Esophagus (tissue), 2 donors: ENCODE measurements around the gene METTL5. TPM values are rescaled to one million over a fixed set of nuclear protein-coding genes. Genes with fewer than 3 reads are reported as not detected.

Experiments used
- H3K27ac ChIP-seq, 2 donors: one replicate each; pipeline ENCODE4 v1.5.1; 2013; ENCODE audit warnings: low read depth in 2 of 2, mild to moderate bottlenecking in 2 of 2, inconsistent platforms in 1 of 2, low read length in 1 of 2, moderate library complexity in 1 of 2
- H3K27me3 ChIP-seq, 2 donors: one replicate each; pipeline ENCODE4 v1.6.1; 2013; ENCODE audit warnings: low read length in 2 of 2, control low read depth in 1 of 2, mild to moderate bottlenecking in 1 of 2; ENCODE audit not compliant: insufficient read depth in 2 of 2, control insufficient read depth in 1 of 2
- H3K36me3 ChIP-seq, 2 donors: one replicate each; pipeline ENCODE4 v1.6.1; 2013; ENCODE audit warnings: low read length in 1 of 2; ENCODE audit not compliant: control insufficient read depth in 2 of 2, insufficient read depth in 2 of 2
- H3K4me1 ChIP-seq, 2 donors: one replicate each; pipeline ENCODE4 v1.6.1; 2013; ENCODE audit warnings: low read length in 1 of 2; ENCODE audit not compliant: control insufficient read depth in 2 of 2, insufficient read depth in 2 of 2
- H3K4me3 ChIP-seq, 2 donors: one replicate each; pipeline ENCODE4 v1.5.1; 2013; ENCODE audit warnings: low read length in 2 of 2, mild to moderate bottlenecking in 2 of 2, low read depth in 1 of 2, moderate library complexity in 1 of 2
- H3K9me3 ChIP-seq, 2 donors: one replicate each; pipeline ENCODE4 v1.6.1; 2013; ENCODE audit warnings: mild to moderate bottlenecking in 2 of 2, low read depth in 1 of 2, low read length in 1 of 2, moderate library complexity in 1 of 2; ENCODE audit not compliant: control insufficient read depth in 2 of 2, insufficient read depth in 1 of 2
- WGBS, 2 donors: extraction: QIAGEN DNeasy Blood & Tissue Kit; methylation state at CpG; one replicate each; pipeline ENCODE4 v1.1.7; 2013; 5-methylcytosine and 5-hydroxymethylcytosine counted together
- polyA plus RNA-seq, 2 donors: library from polyadenylated mRNA; stranded (reverse); fragments of 200-250 nt; gene quantifications; one replicate each; pipeline ENCODE4 v1.2.3, GENCODE V29; 2013
- donor health status: healthy with polysubstance abuse.
- donor health status: Bipolar disorder and iron deficiency.

Gene METTL5
- polyA plus RNA-seq, 2 donors = 40.6 to 45.2 TPM

DNA sequence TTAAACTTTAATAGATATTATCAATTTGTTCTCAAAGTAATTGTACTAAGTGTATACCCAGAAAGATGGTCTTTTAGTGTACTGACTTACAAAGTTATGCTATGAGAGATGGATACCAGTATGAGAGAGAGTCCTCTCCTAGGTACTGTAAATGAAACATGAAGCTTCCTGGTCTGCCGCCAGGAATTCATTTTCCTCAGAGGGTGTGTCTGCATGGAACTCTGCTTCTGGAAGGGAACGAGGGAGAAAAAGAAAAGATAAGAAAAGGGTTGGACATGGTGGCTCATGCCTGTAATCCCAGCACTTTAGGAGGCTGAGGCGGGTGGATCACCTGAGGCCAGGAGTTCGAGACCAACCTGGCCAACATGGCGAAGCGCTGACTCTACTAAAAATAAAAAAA is 28.3 kb downstream of the METTL5 start:
- Histone ChIP-seq H3K4me3 (no peak overlapping the region), H3K27ac (no peak overlapping the region), H3K4me1 (no peaks in the 10 kb centered on the region), H3K27me3 (no peaks in the 10 kb centered on the region), H3K36me3 (no peaks in the 10 kb centered on the region), H3K9me3 (no peaks in the 10 kb centered on the region)
- 68 to 75% methylated on average over 6 of the region's 6 CpGs for WGBS, 2 donors

DNA sequence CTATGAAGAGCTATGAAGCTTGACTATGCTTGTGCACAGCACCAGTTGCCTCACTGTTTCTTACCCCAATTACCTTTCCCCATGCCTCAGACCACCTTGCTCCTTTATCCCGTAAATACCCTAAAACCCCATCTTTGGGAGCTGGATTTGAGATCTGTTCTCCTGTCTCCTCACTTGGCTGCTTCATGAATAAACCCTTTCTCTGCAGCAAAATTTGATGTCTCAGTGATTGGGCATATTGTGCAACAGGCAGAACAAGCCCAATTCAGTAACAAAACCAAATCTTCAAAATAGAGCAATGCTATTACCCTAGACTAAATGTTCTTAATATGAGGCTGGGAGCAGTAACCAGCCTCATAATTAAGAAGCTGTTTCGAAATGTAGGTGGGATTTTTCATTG is 29.5 kb downstream of the METTL5 start:
- no peaks in the 10 kb centered on the region for H3K9me3 ChIP-seq
- no peaks in the 10 kb centered on the region for H3K4me1 ChIP-seq
- no peaks in the 10 kb centered on the region for H3K36me3 ChIP-seq
- 74 to 95% methylated on average over 2 of the region's 2 CpGs for WGBS, 2 donors
- no peak overlapping the region for H3K27ac ChIP-seq
- H3K4me3 ChIP-seq = no peak overlapping the region
- H3K27me3 ChIP-seq = no peaks in the 10 kb centered on the region

DNA sequence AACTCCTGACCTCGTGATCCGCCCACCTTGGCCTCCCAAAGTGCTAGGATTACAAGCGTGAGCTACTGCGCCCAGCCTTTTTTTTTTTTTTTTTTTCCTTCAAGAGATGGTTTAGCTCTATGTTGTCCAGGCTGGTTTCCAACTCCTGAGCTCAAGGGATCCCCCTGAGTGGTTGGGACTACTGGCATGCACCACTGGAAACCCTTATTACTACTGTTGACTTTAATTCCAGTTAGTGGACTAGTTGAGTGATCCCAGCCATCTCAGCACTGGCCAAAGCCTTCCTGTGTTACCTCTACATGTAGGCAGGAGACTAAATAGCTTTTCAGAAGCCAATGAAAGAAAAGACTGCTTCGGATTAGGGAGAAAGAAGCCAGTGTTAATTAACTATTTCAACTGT is 34.1 kb downstream of the METTL5 start:
- H3K4me1 ChIP-seq = peaks cover 0 to 2% of the 10 kb centered on the region in 2 donors
- H3K27me3 ChIP-seq = no peaks in the 10 kb centered on the region
- no peaks in the 10 kb centered on the region for H3K9me3 ChIP-seq
- no peak overlapping the region for H3K27ac ChIP-seq
- no peaks in the 10 kb centered on the region for H3K36me3 ChIP-seq
- H3K4me3 ChIP-seq = no peak overlapping the region
- 84 to 87% methylated on average over 3 to 5 of the region's 5 CpGs for WGBS, 2 donors

DNA sequence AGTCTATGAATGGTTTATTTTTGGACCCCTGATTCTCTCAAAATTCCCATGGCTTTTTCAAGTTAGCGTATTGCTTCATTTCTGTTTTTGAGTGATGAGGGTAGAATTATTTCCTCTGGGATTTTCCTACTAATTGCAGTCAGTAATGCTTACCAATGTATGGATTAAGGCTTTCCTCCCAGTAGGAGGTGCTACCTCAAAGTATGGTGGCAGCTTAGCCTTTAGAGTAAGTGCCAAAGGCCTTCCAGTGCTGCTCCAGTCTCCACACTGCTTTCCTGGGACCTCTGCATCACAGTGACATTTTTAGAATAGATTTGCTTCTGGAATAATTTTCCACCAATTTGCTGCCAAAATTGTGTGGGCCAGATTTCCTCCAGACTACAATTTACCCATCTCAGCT is 42.2 kb downstream of the METTL5 start:
- no peaks in the 10 kb centered on the region for H3K27me3 ChIP-seq
- no peak overlapping the region for H3K27ac ChIP-seq
- H3K4me1 ChIP-seq = no peaks in the 10 kb centered on the region
- no peaks in the 10 kb centered on the region for H3K9me3 ChIP-seq
- 87 to 93% methylated on average over 1 of the region's 1 CpG for WGBS, 2 donors
- H3K4me3 ChIP-seq = no peak overlapping the region
- H3K36me3 ChIP-seq = no peaks in the 10 kb centered on the region

- WGBS, 2 donors = 80 to 94% methylated on average over 4 of the region's 4 CpGs
- Histone ChIP-seq H3K4me1 (no peaks in the 10 kb centered on the region), H3K4me3 (no peak overlapping the region), H3K36me3 (no peaks in the 10 kb centered on the region), H3K27ac (no peak overlapping the region), H3K27me3 (no peaks in the 10 kb centered on the region), H3K9me3 (no peaks in the 10 kb centered on the region)
Observed at GRCh38 chr2:169781249-169782013, 43.3 kb downstream of the METTL5 start.

GRCh38 chr2:169778446-169778845 is 46.3 kb downstream of the METTL5 start:
- Histone ChIP-seq H3K9me3 (no peaks in the 10 kb centered on the region), H3K4me1 (no peaks in the 10 kb centered on the region), H3K4me3 (no peak overlapping the region), H3K27ac (no peak overlapping the region), H3K27me3 (no peaks in the 10 kb centered on the region), H3K36me3 (no peaks in the 10 kb centered on the region)
- WGBS, 2 donors = 84 to 87% methylated on average over 3 of the region's 3 CpGs

DNA sequence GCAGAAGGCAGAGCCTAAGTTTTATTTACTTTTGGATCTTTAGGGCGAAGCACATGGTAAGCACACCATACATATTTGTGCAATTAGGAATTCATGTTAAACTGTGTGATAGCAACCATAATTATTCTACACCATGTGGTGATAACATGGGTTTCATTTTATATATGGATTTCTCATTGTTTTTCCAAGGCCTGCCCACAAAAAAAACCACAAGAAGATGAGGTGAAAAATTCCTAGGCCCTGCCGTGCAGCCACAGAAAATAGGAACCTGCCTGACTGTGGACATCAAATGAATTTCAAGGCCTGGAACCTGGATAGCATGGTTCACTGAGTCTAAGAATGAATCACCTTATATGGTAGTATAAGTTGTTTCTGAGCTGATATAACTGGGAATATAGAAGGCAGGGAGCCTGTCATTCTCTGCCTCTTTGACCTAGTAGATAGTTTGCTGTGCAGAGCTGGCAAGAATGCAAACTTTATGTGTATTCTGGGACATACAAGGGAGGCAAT is 48.4 kb downstream of the METTL5 start:
- H3K36me3 ChIP-seq = no peaks in the 10 kb centered on the region
- no peak overlapping the region for H3K27ac ChIP-seq
- WGBS, 2 donors = 56 to 72% methylated on average over 2 of the region's 2 CpGs
- no peaks in the 10 kb centered on the region for H3K9me3 ChIP-seq
- H3K4me3 ChIP-seq = no peak overlapping the region
- no peaks in the 10 kb centered on the region for H3K27me3 ChIP-seq
- no peaks in the 10 kb centered on the region for H3K4me1 ChIP-seq

DNA sequence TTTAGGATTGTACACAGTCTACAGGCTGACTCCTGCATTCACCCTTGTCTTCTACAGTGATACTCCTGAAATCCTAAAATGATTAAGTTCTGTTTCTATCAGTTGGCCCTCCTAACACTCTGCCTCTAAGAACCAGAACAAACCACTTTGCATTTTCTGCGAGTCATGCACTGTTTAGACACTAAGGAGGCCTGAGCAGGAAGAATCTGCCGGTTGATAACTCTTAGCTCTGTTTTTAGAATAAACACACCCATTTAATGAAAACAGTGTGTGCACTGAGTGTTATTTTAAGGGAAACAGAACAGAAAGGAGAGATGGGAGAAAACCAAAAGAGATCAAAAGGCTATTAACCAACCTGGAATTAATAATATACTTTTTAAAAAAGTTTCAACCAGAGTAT is 48.9 kb downstream of the METTL5 start:
- H3K27ac ChIP-seq = no peak overlapping the region
- no peak overlapping the region for H3K4me3 ChIP-seq
- WGBS, 2 donors = 43 to 57% methylated on average over 2 of the region's 2 CpGs
- H3K9me3 ChIP-seq = no peaks in the 10 kb centered on the region
- H3K36me3 ChIP-seq = no peaks in the 10 kb centered on the region
- no peaks in the 10 kb centered on the region for H3K27me3 ChIP-seq
- no peaks in the 10 kb centered on the region for H3K4me1 ChIP-seq

DNA sequence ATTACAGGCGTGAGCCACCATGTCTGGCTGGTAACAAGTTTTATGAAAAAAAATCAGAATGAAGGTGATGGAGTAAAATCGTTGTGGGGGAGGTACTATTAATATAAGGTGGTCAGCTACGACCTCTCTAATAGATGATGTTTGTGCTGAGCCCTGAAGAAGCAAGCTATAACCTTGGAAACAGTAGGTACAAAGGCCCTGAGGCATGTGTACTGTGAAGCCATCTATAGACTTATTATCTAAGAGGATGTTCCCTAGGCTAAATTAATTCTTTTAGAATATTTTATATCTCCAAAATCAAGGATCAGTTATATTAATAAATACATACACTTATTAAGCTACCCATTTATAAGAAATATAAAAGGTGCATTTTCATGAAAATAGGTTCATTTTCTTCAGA is 49.4 kb downstream of the METTL5 start:
- 86 to 92% methylated on average over 3 of the region's 3 CpGs for WGBS, 2 donors
- Histone ChIP-seq H3K9me3 (no peaks in the 10 kb centered on the region), H3K4me3 (no peak overlapping the region), H3K27me3 (no peaks in the 10 kb centered on the region), H3K27ac (no peak overlapping the region), H3K4me1 (no peaks in the 10 kb centered on the region), H3K36me3 (no peaks in the 10 kb centered on the region)

DNA sequence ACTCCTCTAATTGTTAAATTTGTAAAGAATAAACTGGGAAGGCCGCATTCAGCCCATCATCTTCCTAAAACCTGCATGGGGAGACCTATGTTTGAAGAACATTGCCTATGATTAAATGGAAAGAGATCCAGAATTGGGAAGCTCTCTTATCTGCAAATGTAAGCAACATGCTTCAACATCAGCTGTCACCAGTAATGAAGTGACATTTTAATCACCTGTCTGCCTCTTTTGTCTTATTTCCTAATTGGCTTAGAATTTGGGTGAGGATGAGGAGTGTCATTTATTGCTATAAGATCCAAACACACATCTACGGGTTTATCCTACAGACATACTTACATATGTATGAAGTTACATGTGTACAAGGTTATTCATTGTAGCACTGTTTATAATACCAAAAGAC is 52.1 kb downstream of the METTL5 start:
- 92% methylated on average over 2 of the region's 2 CpGs for WGBS, 2 donors
- Histone ChIP-seq H3K36me3 (no peaks in the 10 kb centered on the region), H3K9me3 (no peaks in the 10 kb centered on the region), H3K4me3 (no peak overlapping the region), H3K4me1 (peaks cover 0 to 4% of the 10 kb centered on the region in 2 donors), H3K27me3 (no peaks in the 10 kb centered on the region), H3K27ac (no peak overlapping the region)
